GM12875 (cell line): Measurements from ENCODE around the gene PDE11A.

Experiments used
- H3K4me3 ChIP-seq: one replicate; pipeline ENCODE4 v1.5.1; 2011; ENCODE audit warnings: low read depth, low read length, control low read depth
- TF ChIP-seq, protein P1 (sequence below): IDR thresholded peaks from 2 replicates; pipeline ENCODE4 v1.5.1; 2011; ENCODE audit warnings: low read depth, mild to moderate bottlenecking, control low read depth, inconsistent platforms, low read length, moderate library complexity, borderline replicate concordance; ENCODE audit not compliant: insufficient read depth

The PDE11A gene

DNA sequence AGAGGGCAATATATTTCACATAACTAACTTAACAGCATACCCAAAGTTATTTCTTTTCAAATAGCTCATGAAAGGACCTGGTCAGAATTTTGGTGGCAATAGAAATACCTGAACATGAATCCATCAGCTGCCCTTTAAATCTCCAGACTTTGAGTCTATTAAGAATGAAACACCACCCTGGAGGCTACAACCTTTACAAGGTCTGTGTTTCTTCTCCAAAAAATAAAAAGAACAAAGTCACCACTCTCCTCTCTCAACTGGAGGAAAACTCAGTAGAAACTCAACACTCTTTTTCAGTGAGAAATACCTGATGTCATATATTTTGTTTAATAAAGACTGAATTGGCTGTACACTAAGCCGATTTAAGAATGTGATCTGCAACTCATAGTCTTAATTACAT is 475.7 kb downstream of the PDE11A start:
- no peak overlapping the region for H3K4me3 ChIP-seq
- TF ChIP-seq, protein P1, sequence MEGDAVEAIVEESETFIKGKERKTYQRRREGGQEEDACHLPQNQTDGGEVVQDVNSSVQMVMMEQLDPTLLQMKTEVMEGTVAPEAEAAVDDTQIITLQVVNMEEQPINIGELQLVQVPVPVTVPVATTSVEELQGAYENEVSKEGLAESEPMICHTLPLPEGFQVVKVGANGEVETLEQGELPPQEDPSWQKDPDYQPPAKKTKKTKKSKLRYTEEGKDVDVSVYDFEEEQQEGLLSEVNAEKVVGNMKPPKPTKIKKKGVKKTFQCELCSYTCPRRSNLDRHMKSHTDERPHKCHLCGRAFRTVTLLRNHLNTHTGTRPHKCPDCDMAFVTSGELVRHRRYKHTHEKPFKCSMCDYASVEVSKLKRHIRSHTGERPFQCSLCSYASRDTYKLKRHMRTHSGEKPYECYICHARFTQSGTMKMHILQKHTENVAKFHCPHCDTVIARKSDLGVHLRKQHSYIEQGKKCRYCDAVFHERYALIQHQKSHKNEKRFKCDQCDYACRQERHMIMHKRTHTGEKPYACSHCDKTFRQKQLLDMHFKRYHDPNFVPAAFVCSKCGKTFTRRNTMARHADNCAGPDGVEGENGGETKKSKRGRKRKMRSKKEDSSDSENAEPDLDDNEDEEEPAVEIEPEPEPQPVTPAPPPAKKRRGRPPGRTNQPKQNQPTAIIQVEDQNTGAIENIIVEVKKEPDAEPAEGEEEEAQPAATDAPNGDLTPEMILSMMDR = no peak

DNA sequence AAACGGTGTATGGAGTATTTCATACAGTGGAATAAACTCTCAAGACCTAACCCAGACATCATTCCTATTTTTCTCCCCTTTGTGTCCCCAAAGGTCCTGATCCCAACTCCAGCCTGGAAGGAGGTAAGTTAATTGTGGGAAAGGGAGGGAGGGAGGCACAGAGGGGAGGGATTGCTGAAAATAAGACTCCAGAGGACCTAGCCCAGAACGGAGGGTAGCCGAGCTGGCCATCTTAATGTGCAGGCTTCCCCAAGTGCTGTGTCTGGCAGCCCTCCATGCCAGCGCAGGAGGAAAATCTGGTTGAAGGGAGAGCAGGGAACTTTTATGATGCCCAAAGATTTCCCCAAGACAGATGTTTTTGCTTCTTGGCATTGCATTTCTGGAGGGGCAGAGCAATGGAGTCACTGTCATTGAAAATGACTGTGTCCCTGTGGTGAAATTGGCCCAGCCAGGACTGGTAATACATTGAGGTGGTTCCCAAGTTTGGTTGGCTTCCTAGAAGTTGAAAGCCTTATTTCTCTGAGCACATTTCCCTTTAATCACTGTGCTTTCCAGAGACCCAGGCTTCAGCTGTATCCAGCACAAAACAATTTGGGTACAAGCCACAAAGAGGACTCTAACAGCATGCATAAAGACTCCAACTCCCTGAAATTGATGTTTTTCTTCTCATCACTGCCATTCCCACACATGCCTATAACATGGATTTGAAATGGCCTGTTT is 477.3 kb downstream of the PDE11A start:
- TF ChIP-seq, protein P1 = no peak

DNA sequence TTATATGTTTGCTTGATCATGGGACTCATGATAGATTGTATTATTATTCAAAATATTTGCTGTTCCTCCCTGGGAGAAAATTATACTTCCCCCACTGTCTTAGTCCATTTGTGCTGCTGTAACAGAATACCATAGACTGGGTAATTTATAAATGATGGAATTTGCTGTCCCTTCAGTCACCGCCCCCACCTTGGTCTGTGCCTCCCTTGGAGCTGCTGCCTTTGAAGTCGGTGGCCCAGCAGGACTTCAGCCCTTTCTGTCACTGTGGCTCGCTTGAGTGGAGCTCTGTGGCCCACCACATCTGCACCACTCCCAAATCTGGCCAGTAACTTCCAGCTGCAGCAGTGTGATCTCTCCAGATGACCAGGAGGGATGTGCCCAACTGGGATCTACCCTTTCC is 479.2 kb downstream of the PDE11A start:
- no peak overlapping the region for H3K4me3 ChIP-seq
- TF ChIP-seq, protein P1 = no peak

More for the DNA sequence above, 477.3 kb downstream of the PDE11A start:
- no peak overlapping the region for H3K4me3 ChIP-seq

DNA sequence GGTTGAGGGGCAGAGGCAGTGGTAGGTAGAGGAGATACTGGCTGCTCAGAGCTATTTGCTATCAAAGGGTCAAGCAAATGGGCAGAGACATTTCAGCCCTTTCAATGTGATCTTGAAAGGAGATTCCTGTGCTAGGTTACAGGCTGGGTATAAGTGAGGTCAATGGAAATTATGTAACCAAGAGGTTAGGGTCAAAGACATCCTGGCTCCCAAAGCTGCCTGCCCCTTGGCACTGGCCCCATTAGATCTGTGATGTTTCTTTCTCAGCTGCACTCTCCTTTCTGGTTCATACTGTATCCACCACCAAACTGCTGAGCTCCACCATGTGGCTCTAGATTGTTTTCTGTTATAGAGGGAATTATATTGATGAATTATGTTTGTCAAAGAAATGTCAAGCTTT is 479.6 kb downstream of the PDE11A start:
- TF ChIP-seq, protein P1 = no peak
- H3K4me3 ChIP-seq = no peak overlapping the region

DNA sequence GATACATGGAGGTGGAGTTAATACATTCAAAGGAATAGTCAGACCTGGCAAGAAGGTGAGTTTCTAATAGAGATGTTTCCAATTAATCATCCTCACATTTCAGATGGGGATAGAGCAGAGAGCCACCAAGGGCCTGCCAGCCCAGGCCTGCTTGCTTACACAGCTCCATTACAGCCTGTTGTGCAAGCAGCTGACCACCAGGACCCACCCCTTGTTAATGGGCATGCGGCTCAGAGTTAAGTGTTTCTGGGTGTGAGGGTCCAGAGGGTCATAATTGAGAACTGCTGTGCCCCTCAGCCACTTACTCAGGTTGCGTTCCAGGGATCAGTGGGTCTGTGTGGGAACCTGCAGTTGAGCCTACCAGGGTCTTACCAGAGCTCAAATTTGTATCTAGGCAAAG is 480.2 kb downstream of the PDE11A start:
- TF ChIP-seq, protein P1 = no peak
- H3K4me3 ChIP-seq = no peak overlapping the region

DNA sequence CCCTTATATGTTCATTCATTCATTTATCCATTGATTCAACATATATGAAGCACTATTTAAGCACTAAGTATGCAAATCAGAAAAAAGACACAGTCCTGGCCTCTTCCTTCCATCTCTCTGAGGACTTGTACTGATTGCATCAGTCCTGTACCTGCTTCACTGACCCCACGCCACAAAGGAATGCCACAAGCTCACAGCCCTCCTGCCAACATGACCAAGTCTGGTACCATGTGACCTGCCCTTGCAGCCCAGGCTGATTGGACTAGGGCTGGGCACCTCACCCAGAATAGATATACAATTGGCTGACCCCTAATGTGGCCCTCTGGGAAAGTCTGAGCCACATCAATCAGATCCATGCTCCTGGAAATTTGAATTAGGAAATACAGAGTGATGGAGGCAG is 483.4 kb downstream of the PDE11A start:
- H3K4me3 ChIP-seq = no peak overlapping the region
- TF ChIP-seq, protein P1 = no peak

DNA sequence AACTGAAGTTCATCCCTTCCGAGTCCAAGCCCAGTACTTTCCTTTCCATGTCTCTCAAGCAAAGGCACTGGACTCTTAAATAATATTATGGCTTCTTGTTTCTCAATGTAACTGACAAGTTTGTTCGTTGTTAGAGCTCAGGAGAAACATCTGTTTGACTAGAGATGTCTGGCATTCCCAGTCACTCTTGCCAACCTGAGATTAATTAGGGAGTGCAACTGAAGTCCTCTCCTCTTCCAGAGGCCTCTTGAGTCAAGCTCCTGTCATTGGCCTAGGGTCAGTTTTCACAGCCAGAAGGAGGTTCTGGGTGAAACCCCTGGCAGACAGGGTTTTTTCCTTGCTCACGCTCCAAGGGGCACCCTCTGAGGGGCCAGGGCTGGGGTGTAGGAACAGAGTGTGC is 483.9 kb downstream of the PDE11A start:
- H3K4me3 ChIP-seq = no peak overlapping the region
- TF ChIP-seq, protein P1 = no peak
